ENCODE results near the gene PICALM.
A peak's percentile ranks its signal among the peaks of the same experiment; 100 is the strongest.

Gene PICALM

GRCh38 chr11:86073948-86074347, 5.1 kb upstream of the PICALM start:
- DNase-seq (ENCODE audit: low spot score): no peak

- DNase-seq (ENCODE audit: low spot score): no peak
Measured at GRCh38 chr11:86072211-86072610, 3.3 kb upstream of the PICALM start.

- DNase-seq (ENCODE audit: low spot score): no peak
Measured at GRCh38 chr11:86070142-86071056, 1.5 kb upstream of the PICALM start.

- peak; percentile 95 for DNase-seq (ENCODE audit: low spot score)
Measured at GRCh38 chr11:86069408-86070101, 671 bp upstream of the PICALM start.

- DNase-seq (ENCODE audit: low spot score): peak; percentile 52
Measured at GRCh38 chr11:86068138-86068871, 579 bp downstream of the PICALM start.

- no peak for DNase-seq (ENCODE audit: low spot score)
Measured at GRCh38 chr11:86067851-86068137, 1.1 kb downstream of the PICALM start.

GRCh38 chr11:86067009-86067850, 1.7 kb downstream of the PICALM start:
- DNase-seq (ENCODE audit: low spot score): peak; percentile 36

- no peak for DNase-seq (ENCODE audit: low spot score)
Measured at GRCh38 chr11:86066657-86067008, 2.3 kb downstream of the PICALM start.

- no peak for DNase-seq (ENCODE audit: low spot score)
Measured at GRCh38 chr11:86066033-86066432, 2.9 kb downstream of the PICALM start.

GRCh38 chr11:86064220-86064803, 4.6 kb downstream of the PICALM start:
- DNase-seq (ENCODE audit: low spot score): no peak

- no peak for DNase-seq (ENCODE audit: low spot score)
Measured at GRCh38 chr11:86063536-86063935, 5.3 kb downstream of the PICALM start.

GRCh38 chr11:86062719-86063118, 6.2 kb downstream of the PICALM start:
- DNase-seq (ENCODE audit: low spot score): no peak

GRCh38 chr11:86061483-86062205, 7.2 kb downstream of the PICALM start:
- DNase-seq (ENCODE audit: low spot score): no peak

- DNase-seq (ENCODE audit: low spot score): no peak
Measured at GRCh38 chr11:86060544-86060943, 8.3 kb downstream of the PICALM start.

GRCh38 chr11:86058360-86058759, 10.5 kb downstream of the PICALM start:
- no peak for DNase-seq (ENCODE audit: low spot score)

- no peak for DNase-seq (ENCODE audit: low spot score)
Measured at GRCh38 chr11:86056351-86056854, 12.5 kb downstream of the PICALM start.

GRCh38 chr11:86052693-86053641, 15.9 kb downstream of the PICALM start:
- DNase-seq (ENCODE audit: low spot score): no peak

- DNase-seq (ENCODE audit: low spot score): no peak
Measured at GRCh38 chr11:86050196-86050709, 18.6 kb downstream of the PICALM start.

GRCh38 chr11:86047275-86047991, 21.5 kb downstream of the PICALM start:
- no peak for DNase-seq (ENCODE audit: low spot score)
